Measurements from ENCODE around the gene PLIN5.
A peak's percentile ranks its signal among the peaks of the same experiment; 100 is the strongest.
"Not testable (repeated sequence)": the region's sequence is repeated elsewhere in the genome, so short reads cannot be mapped to it uniquely, and the experiment has no call there.

PLIN5 gene

GRCh38 chr19:4533334-4533733 is 1.7 kb downstream of the PLIN5 start:
- no peak for TF ChIP-seq Cebpa-rat (IDR thresholded peaks at IDR 0.05)
- H3K36me3 ChIP-seq, result no peaks in the 10 kb centered on the region
- no peak overlapping the region for H3K27ac ChIP-seq
- H3K4me1 ChIP-seq, result peaks cover 6 to 40% (median 28%) of the 10 kb centered on the region in 10 experiments; a peak in 17 of 20 replicates
- no peak overlapping the region for H3K4me2 ChIP-seq
- H3K27me3 ChIP-seq, result peaks cover 0 to 14% (median 0%) of the 10 kb centered on the region in 11 experiments; a peak in 6 of 22 replicates
- H3K4me3 ChIP-seq, result no peak overlapping the region
- H3K9ac ChIP-seq, result no peak overlapping the region
- no peaks in the 10 kb centered on the region for H4K20me1 ChIP-seq
- H3K9me3 ChIP-seq (replicated peaks in 1 of 11), result no peaks in the 10 kb centered on the region

- no peak overlapping the region; a peak in 1 of 22 replicates for H3K9ac ChIP-seq
- no peaks in the 10 kb centered on the region for H4K20me1 ChIP-seq
- peaks cover 0 to 14% (median 0%) of the 10 kb centered on the region in 11 experiments; a peak in 6 of 22 replicates for H3K27me3 ChIP-seq
- peak overlapping the region in 7 of 11 experiments; percentile 12 to 40 (median 21); a peak in 7 of 22 replicates for H3K4me2 ChIP-seq
- H3K9me3 ChIP-seq (replicated peaks in 1 of 11), result no peaks in the 10 kb centered on the region
- H3K4me3 ChIP-seq, result no peak overlapping the region
- no peak overlapping the region for H3K27ac ChIP-seq
- H3K4me1 ChIP-seq, result peaks cover 0 to 27% (median 24%) of the 10 kb centered on the region in 10 experiments; a peak in 15 of 20 replicates
- no peaks in the 10 kb centered on the region for H3K36me3 ChIP-seq
- no peak for TF ChIP-seq Cebpa-rat (IDR thresholded peaks at IDR 0.05)
These were observed 3.4 kb downstream of the PLIN5 start for GRCh38 chr19:4531562-4532165.

GRCh38 chr19:4529924-4530522 is 5.0 kb downstream of the PLIN5 start:
- H3K9ac ChIP-seq, result no peak overlapping the region
- TF ChIP-seq Cebpa-rat (IDR thresholded peaks at IDR 0.05), result no peak

GRCh38 chr19:4528843-4529242 is 6.2 kb downstream of the PLIN5 start:
- no peak for TF ChIP-seq Cebpa-rat (IDR thresholded peaks at IDR 0.05)
- H4K20me1 ChIP-seq, result no peaks in the 10 kb centered on the region
- H3K27ac ChIP-seq, result no peak overlapping the region
- no peaks in the 10 kb centered on the region for H3K27me3 ChIP-seq
- no peak overlapping the region for H3K9ac ChIP-seq
- no peak overlapping the region for H3K4me3 ChIP-seq
- H3K36me3 ChIP-seq, result no peaks in the 10 kb centered on the region
- no peaks in the 10 kb centered on the region for H3K9me3 ChIP-seq (replicated peaks in 1 of 11)
- no peak overlapping the region for H3K4me2 ChIP-seq
- H3K4me1 ChIP-seq, result peaks cover 0 to 15% (median 7%) of the 10 kb centered on the region in 10 experiments; a peak in 9 of 20 replicates

More at GRCh38 chr19:4529924-4530522, 5.0 kb downstream of the PLIN5 start:
- H3K27ac ChIP-seq, result no peak overlapping the region
- peaks cover 0 to 7% (median 0%) of the 10 kb centered on the region in 11 experiments; a peak in 4 of 22 replicates for H3K27me3 ChIP-seq
- H3K4me2 ChIP-seq, result no peak overlapping the region
- H3K36me3 ChIP-seq, result no peaks in the 10 kb centered on the region
- H3K4me3 ChIP-seq, result no peak overlapping the region
- no peaks in the 10 kb centered on the region for H3K9me3 ChIP-seq (replicated peaks in 1 of 11)
- H4K20me1 ChIP-seq, result no peaks in the 10 kb centered on the region
- peaks cover 0 to 21% (median 12%) of the 10 kb centered on the region in 10 experiments; a peak in 13 of 20 replicates for H3K4me1 ChIP-seq

DNA sequence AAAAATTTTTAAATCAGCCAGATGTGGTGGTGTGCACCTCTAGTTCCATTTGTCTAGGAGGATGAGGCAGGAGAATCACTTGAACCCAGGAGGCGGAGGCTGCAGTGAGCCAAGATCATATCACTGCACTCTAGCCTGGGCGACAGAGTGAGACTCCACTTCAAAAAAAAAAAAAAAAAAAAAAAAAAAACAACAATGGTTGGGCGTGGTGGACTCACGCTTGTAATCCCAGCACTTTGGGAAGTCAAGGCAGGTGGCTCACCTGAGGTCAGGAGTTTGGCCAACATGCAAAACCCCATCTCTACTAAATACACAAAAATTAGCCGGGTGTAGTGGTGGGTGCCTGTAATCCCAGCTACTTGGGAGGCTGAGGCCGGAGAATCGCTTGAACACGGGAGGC is 7.6 kb downstream of the PLIN5 start:
- not testable (repeated sequence) for H3K27me3 ChIP-seq; H3K9me3 ChIP-seq (replicated peaks in 1 of 11); H3K4me3 ChIP-seq; H3K9ac ChIP-seq; H3K4me2 ChIP-seq; H4K20me1 ChIP-seq; H3K36me3 ChIP-seq; H3K27ac ChIP-seq
- H3K4me1 ChIP-seq, result peaks cover 0 to 19% (median 7%) of the 10 kb centered on the region in 10 experiments; a peak in 11 of 20 replicates

DNA sequence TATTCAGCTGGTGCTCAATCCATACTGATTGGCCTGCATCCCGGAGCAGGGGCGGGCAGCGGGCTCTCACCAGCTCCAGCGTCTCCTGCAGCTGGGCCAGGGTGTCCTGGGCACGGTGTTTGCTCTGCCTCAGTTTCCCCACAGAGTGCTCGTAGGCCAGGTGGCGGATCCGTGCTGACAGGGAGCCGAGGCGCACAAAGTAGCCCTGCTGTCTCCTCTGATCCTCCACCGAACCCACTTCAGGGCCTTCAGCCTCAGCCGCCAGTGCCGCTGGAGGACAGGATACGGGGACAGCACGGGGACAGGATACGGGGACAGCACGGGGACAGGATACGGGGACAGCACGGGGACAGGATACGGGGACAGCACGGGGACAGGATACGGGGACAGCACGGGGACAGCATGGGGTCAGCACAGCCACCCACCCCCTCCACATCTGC is 9.4 kb downstream of the PLIN5 start:
- Histone ChIP-seq H3K4me2 (no peak overlapping the region), H3K4me3 (no peak overlapping the region), H3K4me1 (peaks cover 0 to 25% (median 12%) of the 10 kb centered on the region in 10 experiments; a peak in 16 of 20 replicates), H3K9ac (no peak overlapping the region), H4K20me1 (no peaks in the 10 kb centered on the region), H3K9me3 (replicated peaks in 1 of 11) (no peaks in the 10 kb centered on the region), H3K27me3 (no peaks in the 10 kb centered on the region), H3K27ac (no peak overlapping the region), H3K36me3 (no peaks in the 10 kb centered on the region)
- no peak for TF ChIP-seq Cebpa-rat (IDR thresholded peaks at IDR 0.05)

- Histone ChIP-seq H3K4me2 (no peak overlapping the region), H3K9ac (no peak overlapping the region), H3K4me3 (no peak overlapping the region), H3K27me3 (no peaks in the 10 kb centered on the region), H3K27ac (no peak overlapping the region), H3K36me3 (no peaks in the 10 kb centered on the region), H4K20me1 (no peaks in the 10 kb centered on the region), H3K4me1 (peaks cover 0 to 25% (median 12%) of the 10 kb centered on the region in 10 experiments; a peak in 16 of 20 replicates), H3K9me3 (replicated peaks in 1 of 11) (no peaks in the 10 kb centered on the region)
- TF ChIP-seq Cebpa-rat (IDR thresholded peaks at IDR 0.05), result no peak
These were observed 10.0 kb downstream of the PLIN5 start for GRCh38 chr19:4524808-4525562.

- Histone ChIP-seq H3K4me2 (no peak overlapping the region), H3K36me3 (no peaks in the 10 kb centered on the region), H3K4me3 (no peak overlapping the region), H3K9ac (no peak overlapping the region), H3K4me1 (peaks cover 0 to 28% (median 12%) of the 10 kb centered on the region in 10 experiments; a peak in 16 of 20 replicates), H3K9me3 (replicated peaks in 1 of 11) (no peaks in the 10 kb centered on the region), H4K20me1 (no peaks in the 10 kb centered on the region), H3K27me3 (no peaks in the 10 kb centered on the region), H3K27ac (no peak overlapping the region)
- no peak for TF ChIP-seq Cebpa-rat (IDR thresholded peaks at IDR 0.05)
These were observed 11.5 kb downstream of the PLIN5 start for GRCh38 chr19:4523306-4524110.

Data from BLaER1 treated with 17β-estradiol and CSF1 and Interleukin-3, amounts not matched to agents 10 nM and 100 nM (cell line).